Posterior cingulate gyrus (tissue), 11 donors: ENCODE data around the gene ANAPC10.

ENCODE experiments used
- DNase-seq, 10 donors: peaks; one replicate each; pipeline versions ENCODE4 v3.0.0 to v3.0.0-alpha.2; 2020 to 2021; ENCODE audit warnings: mixed read lengths in 3 of 10
- intact Hi-C: fragments of 100-400 bp; cut with DNase I; formaldehyde crosslinking; loops from one replicate; pipeline ENCODE4 v1.15.1; 2023

The ANAPC10 gene

DNA sequence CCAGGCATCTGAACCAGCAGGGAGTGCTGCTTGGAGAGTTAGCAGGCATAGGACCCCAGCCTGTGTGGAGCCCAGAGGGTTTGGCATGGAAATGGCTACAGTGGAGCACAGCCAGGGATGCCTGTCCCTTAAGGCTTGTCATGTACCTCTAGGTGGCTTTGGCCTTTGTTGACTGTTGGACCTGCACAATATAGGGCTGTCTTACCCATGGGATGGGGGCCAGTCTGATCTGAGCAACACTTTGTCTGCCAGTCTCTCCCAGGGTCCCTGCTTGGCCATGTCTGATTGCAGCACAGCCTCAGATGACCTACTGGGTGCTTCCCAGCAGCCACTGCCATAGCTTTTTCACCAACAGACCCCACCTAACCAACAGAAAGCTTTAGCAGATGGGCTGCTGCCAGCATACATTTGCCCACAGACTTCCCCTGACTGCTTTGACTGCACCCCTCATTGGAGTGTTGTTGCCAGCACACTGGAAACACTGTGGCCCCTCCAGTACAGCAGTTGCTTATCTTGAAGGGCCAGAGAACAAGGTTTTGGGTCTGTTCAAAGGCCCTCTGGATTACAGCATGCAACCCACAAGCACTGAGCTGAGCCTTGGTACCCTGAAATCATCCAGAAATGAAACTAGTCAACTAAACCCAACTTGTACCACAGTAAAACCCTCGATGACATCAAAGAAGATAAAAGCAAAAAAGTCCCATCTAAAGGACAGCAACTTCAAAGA is 22.1 kb downstream of the ANAPC10 start:
- intact Hi-C loops = no loop called here
- DNase-seq = no peak

DNA sequence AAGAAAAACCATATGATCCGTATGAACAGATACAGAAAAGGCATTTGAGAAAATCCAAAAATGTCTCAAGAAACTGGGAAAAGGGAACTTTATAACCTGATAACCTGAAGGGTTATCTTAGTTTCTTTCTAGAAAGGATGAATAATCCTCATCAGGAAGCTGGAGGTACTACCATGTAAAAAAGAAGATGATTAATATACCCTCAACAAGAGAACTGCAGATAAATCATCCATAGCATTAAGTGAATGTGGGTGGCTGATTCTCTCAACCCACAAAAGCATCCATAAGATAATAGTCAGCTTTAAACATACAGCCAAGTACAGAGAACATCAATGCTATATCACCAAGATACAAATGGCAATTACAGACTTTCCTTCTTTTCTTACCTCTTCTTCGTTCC is 26.4 kb downstream of the ANAPC10 start:
- no peak for DNase-seq
- intact Hi-C loops = no loop called here

DNA sequence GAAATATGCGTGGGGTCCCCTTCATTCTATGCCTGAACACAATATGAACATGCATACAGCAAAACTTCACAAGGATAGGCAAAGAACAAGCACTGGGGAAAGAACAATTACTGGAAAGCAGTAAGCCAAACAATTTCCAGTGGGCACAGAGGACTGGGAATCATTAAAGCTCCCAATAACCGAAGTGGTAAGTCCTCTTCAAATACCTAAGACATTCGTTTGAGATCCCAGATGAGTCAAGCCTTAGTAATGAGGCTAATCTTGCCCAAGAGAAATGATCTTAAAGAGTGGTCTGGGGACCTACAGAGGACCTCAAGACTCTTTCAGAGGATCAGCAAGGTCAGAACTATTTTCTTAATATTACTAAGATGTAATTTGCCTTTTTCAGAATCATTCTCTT is 28.6 kb downstream of the ANAPC10 start:
- no peak for DNase-seq
- intact Hi-C loops = no loop called here

DNA sequence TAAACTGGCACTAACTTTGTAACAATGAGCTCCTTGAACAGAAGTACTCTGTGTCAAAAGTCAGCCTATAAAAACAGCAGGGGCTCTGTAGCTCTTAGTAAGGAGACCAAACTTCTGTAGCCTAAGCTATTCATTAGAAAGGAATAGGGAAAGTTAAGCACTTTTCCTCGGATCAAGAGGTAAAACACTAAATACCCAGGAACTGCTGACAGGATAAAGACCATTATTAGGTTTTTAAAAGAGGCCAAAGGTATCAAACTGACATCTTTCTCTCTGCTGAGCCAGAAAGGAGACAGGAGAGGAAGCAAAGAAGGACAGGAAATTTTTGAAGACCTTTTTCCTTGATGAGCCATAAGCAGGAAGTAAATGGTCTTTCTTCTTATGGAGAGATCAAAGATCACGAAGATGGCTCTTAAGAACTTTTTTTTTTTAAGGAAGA is 31.9 kb downstream of the ANAPC10 start:
- intact Hi-C loops = no loop called here
- DNase-seq = no peak

DNA sequence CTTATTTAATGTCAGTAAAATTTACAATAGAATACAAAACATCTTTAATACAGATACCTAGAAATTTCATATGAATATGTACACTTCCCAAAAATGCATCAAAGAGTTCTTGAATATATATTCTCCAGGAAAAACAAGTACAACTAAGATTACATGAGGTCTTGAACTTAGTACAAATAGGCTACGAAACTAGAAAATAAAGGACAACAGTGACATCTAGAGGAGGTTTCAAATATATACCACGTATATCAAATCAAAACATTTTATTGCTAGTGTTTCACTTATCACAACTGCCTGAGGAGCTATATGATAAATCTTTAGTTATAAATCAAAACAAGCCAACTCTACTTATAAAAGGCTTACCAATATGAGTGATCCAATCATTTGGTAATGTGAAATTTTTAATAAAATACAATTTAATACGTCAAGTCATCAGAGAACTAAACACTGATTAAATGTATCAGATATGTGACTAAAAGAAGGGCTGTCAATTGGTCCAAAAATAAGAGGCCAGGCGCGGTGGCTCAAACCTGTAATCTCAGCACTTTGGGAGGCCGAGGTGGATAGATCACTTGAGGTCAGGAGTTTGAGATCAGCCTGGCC is 36.6 kb downstream of the ANAPC10 start:
- DNase-seq = no peak
- intact Hi-C loops = loop anchor here (5.0 kb wide), 1 partner anchor 889 kb away; no protein-coding TSS in a partner anchor

DNA sequence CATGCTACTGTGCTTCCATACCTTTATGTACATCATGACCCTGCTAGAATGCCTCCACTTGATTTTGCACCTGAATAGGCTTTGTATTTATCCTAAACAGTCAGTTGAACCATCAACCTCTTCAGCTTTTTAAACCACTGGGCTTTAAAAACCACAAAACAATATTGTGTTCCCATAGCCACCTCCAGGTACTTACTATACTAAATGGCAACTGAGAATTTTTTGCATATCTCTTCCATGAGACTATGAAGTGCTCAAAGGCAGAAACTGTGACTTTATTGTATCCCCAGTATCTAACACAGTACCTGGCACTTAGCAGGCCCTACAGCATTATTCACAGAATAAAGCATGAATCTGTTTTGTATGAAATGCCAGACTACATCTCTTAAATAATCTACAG is 39.7 kb downstream of the ANAPC10 start:
- intact Hi-C loops = no loop called here
- no peak for DNase-seq

DNA sequence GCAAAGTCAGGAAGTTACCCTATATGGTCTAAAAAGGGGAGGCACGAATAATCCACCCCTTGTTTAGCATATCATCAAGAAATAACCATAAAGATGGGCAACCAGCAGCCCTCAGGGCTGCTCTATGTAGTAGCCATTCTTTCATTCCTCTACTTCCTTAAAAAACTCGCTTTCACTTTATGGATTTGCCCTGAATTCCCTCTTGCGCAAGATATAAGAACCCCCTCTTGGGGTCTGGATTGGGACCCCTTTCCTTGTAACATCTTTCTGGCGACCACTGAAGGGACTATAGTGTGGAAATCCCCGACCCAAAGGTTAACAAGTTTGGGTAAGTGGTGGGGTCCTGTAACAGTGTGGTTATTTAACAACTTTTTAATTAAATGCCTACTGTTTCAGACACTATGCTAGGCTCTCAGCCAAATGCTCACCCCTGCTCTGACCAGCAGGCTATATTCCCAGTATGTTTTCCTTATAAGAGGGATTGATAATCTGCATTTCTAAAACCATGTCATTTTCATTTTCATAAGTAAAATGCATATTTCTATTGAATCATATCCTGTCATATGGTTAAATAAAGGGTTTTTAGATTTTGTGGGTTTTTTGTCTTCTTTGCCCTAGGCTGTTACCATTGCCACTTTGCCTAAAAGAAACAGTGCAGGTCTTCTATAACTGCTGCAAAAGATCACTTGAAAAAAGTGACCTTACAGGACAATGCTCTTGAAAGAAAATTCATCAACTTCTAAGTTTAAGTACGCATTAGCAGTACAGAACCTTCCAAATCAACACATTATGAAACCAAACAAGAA is 41.5 kb downstream of the ANAPC10 start:
- intact Hi-C loops = no loop called here
- no peak for DNase-seq

DNA sequence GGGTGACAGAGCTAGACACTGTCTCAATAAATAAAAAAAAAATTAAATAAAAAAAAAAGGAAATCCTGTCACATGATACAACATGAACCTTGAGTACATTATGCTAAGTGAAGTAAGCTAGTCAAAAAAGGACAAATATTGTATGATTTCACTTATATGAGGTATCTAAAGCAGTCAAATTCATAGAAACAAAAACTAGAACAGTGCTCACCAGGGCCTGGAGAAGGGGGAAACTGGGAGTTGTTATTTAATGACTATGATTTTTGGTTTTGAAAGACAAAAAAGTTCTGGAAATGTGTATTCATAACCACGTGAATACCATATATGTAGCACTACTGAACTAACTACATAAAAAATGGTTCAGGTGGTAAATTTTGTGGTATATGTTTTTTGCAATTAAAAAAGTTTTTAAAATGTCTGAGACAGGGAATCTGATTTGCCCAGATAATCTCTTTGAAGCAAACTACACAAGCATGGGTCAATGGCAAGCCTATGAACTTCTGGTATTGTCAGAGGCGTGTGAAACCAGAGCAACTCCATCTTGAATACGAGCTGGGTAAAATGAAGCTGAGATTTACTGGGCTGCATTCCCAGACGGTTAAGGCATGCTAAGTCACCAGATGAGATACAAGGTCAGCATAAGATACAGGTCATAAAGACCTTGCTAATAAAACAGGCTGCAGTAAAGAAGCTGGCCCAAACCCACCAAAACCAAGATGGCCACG is 42.3 kb downstream of the ANAPC10 start:
- no peak for DNase-seq
- intact Hi-C loops = no loop called here

DNA sequence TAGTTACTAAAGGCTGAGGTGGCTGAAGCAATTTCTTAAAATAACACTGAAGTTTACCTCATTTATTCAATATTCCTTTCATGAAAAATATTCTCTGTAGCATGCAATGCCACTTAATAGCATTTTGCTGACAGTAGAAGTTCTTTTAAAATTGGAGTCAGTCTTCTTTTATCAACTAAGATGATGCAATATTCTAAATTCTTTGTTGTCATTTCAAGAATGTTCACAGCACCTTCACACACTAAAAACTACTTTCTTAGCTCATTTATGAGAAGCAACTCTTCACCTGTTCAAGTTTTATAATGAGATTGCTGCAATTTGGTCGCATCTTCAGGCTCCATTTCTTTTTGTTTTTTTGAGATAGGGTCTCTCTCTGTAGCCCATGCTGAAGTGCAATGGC is 48.8 kb downstream of the ANAPC10 start:
- no peak for DNase-seq
- intact Hi-C loops = no loop called here

DNA sequence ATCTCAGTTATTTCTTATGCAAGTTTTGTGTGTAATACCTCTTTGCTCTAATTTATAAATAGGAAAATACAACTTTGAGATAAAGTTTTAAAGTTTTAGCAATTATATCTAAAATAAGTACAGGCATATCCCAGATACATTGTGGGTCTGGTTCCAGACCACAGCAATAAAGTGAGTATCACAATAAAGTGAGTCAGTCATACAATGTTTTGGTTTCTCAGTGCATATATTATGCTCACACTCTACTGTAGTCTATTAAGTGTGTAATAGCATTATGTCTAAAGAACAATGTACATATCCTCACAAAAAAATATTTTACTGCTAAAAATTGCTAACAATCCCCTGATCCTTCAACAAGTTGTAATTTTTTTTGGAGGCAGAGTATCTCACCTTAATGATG is 49.2 kb downstream of the ANAPC10 start:
- intact Hi-C loops = no loop called here
- no peak for DNase-seq

DNA sequence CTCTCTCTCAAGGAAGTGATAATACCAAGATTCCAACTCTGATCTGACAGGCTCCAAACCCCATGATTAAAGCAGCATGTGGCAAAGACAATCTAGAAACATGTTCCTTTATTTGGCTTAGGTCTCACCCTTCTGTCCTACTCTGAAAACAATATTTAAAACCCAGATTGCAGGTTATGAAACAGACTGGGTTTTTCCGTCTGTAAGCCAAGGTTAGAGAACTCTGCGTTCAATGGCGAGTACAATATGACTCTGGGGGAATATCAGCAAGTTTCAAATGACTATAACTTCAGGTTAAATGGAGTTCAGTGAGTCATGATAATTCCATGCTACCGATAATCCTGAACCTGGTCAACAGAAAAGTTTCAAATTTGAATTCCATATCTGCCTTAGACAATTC is 50.8 kb downstream of the ANAPC10 start:
- DNase-seq = no peak
- intact Hi-C loops = no loop called here

DNA sequence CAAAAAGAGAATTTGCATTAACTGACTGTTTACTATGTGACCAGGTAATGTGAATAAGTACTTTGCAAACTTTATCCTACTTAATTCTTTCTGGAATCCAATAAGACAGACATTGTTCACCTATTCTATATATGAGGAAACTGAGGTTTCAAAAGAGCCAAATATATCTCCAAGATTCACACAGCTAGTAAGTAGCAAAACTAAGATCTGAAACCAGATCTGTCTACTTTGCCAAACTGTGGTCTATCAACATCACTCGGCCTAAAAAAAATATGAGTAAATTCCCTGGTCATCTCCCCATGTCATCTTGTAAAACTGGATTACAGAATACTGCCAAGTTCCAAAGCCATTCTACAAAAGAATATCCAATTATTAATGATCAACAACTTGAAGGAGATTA is 52.8 kb downstream of the ANAPC10 start:
- no peak for DNase-seq

DNA sequence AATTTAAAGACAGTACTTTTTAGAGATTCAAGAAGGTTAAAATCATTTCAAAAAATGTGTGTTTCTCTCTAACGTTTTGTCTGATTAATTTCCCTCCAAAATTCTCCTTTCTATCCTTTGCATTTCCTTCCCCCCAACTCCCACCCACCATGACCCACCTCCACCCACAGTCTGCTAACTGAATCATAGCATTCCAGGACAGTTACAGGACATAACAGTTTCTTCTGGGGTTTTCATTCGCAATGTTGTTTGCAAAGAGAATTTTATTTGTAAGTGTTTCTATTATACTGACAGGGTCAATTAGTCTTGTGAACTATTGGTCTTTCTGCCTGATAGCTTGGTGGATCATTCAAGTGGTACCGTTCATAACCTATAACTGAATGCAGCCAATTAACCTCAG is 53.7 kb downstream of the ANAPC10 start:
- DNase-seq = no peak
- intact Hi-C loops = no loop called here

More for the DNA sequence above, 52.8 kb downstream of the ANAPC10 start:
- intact Hi-C loops = no loop called here

DNA sequence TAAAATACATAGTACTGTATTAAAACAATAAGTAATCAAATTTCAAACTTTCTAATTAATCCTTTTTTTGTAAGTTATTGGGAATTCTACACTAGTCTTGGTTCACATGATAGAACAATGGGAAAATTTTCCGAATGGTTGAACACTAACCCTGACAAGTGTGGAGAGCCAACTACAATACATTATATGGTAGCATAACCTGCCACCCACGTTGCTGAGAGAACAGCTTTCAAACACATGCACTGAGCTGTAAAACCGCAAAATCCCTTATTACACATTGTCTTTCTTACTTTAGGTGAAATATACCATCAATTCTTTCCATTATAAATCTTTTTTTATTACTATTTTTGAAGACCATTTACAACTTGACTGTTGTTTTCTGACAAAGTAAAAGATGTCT is 54.7 kb downstream of the ANAPC10 start:
- intact Hi-C loops = no loop called here

DNA sequence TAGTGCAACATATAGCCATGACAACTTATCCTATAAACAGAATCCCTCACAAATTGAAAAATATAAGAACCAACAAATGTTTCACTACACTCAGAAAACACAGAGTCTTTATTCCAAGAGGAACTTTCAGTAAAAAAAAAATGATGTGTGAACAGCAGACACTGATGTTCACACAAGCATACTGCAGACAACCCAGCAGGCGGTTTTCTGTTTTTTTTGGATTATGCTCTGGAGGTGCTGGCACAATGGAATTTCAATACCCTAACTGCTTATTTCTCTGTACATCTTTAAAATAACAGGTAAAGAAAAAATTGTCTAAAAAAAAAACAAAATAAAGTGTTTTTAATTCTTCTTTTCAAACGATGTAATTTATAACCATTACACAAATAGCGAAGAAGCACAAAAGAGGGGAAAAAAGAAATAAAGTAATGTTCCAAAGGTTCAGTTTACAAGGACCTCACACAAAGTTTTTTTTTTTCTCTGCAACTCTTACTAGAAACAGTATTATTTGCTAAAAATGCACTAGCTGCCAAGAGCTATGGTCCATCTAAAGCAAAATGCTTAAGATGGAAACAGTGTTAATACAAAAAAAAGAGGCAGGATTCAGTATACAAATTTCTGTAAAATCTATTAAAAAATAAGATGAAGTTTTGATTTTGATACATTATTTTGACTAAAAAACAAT is 55.3 kb downstream of the ANAPC10 start:
- intact Hi-C loops = no loop called here
- no peak for DNase-seq

More for the DNA sequence above, 54.7 kb downstream of the ANAPC10 start:
- DNase-seq = no peak

DNA sequence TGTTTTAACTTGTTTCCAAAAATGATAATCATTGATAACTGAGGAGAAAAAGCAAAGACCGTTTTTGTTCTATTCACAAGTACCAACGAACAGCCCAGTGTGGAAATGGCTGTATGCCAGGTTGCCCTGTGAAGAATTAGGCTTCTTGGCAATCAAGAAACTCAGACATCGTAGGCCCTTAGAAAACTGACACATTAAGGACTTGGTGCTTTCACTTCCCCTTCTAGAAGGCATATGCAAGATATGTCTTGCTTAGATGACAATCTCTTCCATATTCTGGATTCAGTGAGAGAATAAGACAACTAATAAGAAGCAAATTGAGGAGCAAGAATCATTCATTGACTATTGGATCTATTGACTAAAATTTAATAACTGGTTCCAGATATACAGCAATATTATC is 56.6 kb downstream of the ANAPC10 start:
- peak in 5 of 10 donors; percentile 6 to 75 (median 29) for DNase-seq
- intact Hi-C loops = no loop called here

DNA sequence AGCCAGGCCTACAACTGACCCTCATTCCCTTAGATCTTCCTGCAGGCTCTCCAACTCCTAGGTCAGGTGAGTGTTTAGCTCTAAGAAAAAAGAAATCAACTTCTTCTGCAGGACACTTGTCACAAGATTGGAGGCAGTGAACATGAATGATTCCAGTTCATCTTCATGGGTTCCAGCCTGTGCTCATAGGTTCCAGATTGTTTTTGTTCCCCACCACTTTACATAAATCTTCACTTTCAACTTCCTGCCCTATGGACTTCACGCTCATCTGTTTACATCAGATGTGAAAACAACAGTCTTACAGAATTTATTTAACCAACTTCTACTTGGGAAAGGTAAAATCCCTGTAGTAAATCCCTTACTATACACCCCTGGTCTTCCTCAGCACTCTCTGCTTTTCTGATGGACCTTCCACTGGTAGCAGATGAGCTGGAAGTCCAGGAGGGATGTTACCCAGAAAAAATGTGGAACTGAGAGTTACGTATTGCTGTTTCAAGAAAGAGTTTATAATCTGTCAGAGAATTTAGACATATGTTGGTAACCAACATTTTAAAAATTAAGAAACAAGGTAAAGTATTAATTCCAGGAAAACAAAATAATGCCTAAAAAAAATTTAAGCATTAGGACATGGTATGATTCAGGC is 62.4 kb downstream of the ANAPC10 start:
- intact Hi-C loops = no loop called here

DNA sequence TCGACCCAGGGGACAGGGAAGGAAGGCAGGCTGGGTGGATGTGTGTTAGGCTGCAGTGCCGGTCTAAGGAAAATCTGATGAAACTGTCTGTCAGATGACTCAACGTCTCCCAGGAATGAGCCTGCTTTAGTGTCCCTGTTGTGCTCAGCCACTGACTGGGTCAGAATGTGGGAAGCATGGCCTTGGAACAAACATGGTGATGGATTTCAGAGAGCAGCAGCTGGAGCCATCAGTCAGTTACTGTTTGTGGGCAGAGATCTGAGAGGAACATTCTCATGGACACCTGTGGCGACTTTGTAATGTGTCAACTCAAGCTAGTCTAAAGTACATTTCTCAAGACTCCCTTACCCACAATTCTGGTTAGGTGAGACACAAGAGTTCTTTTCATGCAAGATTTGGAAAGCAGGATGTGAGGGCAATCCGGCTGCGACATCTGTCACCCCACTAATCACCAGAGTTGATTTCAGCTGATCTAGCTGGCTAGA is 63.2 kb downstream of the ANAPC10 start:
- intact Hi-C loops = no loop called here
- DNase-seq = no peak

More for the DNA sequence above, 62.4 kb downstream of the ANAPC10 start:
- no peak for DNase-seq

DNA sequence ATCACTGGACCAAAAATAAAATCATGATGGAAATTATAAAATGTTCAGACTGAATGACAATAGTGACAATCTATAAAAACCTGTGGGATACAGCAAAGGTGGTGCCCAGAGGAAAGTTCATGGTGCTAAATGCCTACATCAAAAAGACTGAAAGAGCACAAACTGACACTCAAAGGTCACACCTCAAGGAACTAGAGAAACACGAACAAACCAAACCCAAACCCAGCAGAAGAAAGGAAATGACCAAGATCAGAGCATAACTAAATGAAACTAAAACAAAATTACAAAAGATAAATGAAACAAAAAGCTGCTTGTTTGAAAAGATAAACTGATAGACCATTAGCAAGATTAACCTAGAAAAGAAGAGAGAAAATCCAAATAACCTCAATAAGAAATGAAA is 78.7 kb downstream of the ANAPC10 start:
- no peak for DNase-seq
- intact Hi-C loops = no loop called here

DNA sequence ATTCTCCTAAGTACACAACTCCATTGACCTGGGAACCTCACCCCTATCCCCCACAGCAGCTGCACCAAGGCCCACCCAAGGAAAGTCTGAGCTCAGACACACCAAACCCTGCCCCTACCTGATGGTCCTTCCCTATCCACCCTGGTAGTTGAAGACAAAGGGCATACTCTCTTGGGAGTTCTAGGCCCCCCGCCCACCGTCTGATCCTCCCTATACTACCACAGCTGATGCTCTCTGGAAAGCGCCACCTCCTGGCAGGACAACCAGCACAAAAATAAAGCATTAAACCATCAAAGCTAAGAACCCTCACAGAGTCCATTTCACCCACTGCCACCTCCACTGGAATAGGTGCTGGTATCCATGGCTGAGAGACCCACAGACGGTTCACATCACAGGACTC is 83.6 kb downstream of the ANAPC10 start:
- intact Hi-C loops = no loop called here
- DNase-seq = peak in 1 of 10 donors; percentile 60
